OCI-LY1 (cell line): ENCODE data around the gene ARAP1.

Source experiments
- H2AFZ ChIP-seq: fragments of 200-600 bp; sonication (generic), shearing (Covaris generic); 2 replicates; pipeline ENCODE4 v1.6.0; 2014; ENCODE audit warnings: antibody characterized with exemption, mild to moderate bottlenecking, low read length
- H3F3A ChIP-seq: fragments of 200-600 bp; sonication (generic), shearing (Covaris generic); 2 replicates; pipeline ENCODE4 v1.6.0; 2014; ENCODE audit warnings: mild to moderate bottlenecking, antibody characterized with exemption, low read length, moderate library complexity; ENCODE audit not compliant: insufficient read depth
- H3K27ac ChIP-seq: fragments of 200-600 bp; sonication (generic); 2 replicates; pipeline ENCODE4 v1.5.1; 2014; ENCODE audit warnings: low read length, mixed run types, mild to moderate bottlenecking, low read depth; ENCODE audit not compliant: poor library complexity, severe bottlenecking
- H3K27me3 ChIP-seq: fragments of 200-600 bp; sonication (generic); 2 replicates; pipeline ENCODE4 v1.6.0; 2014; ENCODE audit warnings: antibody characterized with exemption, mild to moderate bottlenecking, low read length, moderate library complexity; ENCODE audit not compliant: insufficient read depth
- H3K36me3 ChIP-seq: fragments of 200-600 bp; sonication (generic); 2 replicates; pipeline ENCODE4 v1.6.1; 2014; ENCODE audit warnings: mild to moderate bottlenecking, antibody characterized with exemption, low read length, moderate library complexity, mixed read lengths; ENCODE audit not compliant: insufficient read depth
- H3K4me1 ChIP-seq: fragments of 200-600 bp; sonication (generic); 2 replicates; pipeline ENCODE4 v1.5.1; 2014; ENCODE audit warnings: mild to moderate bottlenecking, low read length, moderate library complexity; ENCODE audit not compliant: insufficient read depth, severe bottlenecking
- H3K4me2 ChIP-seq: fragments of 200-600 bp; sonication (generic), shearing (Covaris generic); 2 replicates; pipeline ENCODE4 v1.6.1; 2014; ENCODE audit warnings: low read length
- H3K4me3 ChIP-seq: fragments of 200-600 bp; sonication (generic); 2 replicates; pipeline ENCODE4 v1.5.1; 2014; ENCODE audit warnings: low read length, low read depth, mild to moderate bottlenecking, mixed read lengths; ENCODE audit not compliant: poor library complexity, severe bottlenecking
- H3K79me2 ChIP-seq: fragments of 200-600 bp; shearing (Covaris generic); 2 replicates; pipeline ENCODE4 v1.6.1; 2016; ENCODE audit warnings: mixed run types, low read length, mixed read lengths; ENCODE audit not compliant: insufficient read depth
- H3K9ac ChIP-seq: fragments of 200-600 bp; sonication (generic), shearing (Covaris generic); 2 replicates; pipeline ENCODE4 v1.6.1; 2014; ENCODE audit warnings: mild to moderate bottlenecking, low read length, mixed read lengths
- H3K9me2 ChIP-seq: fragments of 200-600 bp; sonication (generic), shearing (Covaris generic); 2 replicates; pipeline ENCODE4 v1.6.1; 2014; ENCODE audit warnings: low read depth, mild to moderate bottlenecking, low read length, mixed read lengths
- H3K9me3 ChIP-seq: fragments of 200-600 bp; shearing (Covaris generic); 2 replicates; pipeline ENCODE4 v1.6.1; 2014; ENCODE audit warnings: low read length, mixed read lengths
- H4K20me1 ChIP-seq: fragments of 200-600 bp; sonication (generic), shearing (Covaris generic); 2 replicates; pipeline ENCODE4 v1.6.0; 2016; ENCODE audit warnings: mild to moderate bottlenecking, low read length; ENCODE audit not compliant: insufficient read depth
- CTCF ChIP-seq: fragments of 200-600 bp; sonication (generic), shearing (Covaris generic); IDR thresholded peaks from 2 replicates; pipeline ENCODE4 v1.5.1; 2017; ENCODE audit warnings: mild to moderate bottlenecking, antibody characterized with exemption, low read length, moderate library complexity, mixed read lengths
- EZH2 ChIP-seq: fragments of 200-600 bp; sonication (generic), shearing (Covaris generic); IDR thresholded peaks from 2 replicates; pipeline ENCODE4 v1.8.0; 2017; ENCODE audit warnings: borderline replicate concordance, mixed run types, mild to moderate bottlenecking, antibody characterized with exemption, low read length, moderate library complexity, mixed read lengths

ARAP1 gene

GRCh38 chr11:72752088-72752914, at the start of gene ARAP1:
Gene ARAP1 (minus strand): TSS chr11:72752408. CDS start chr11:72727128, 25,280 bp downstream.
- peak within 1 kb of the TSS; percentile 84 for H3K9ac ChIP-seq
- TF ChIP-seq CTCF (no peak), EZH2 (no peak)
- H4K20me1 ChIP-seq = no peaks in the 10 kb centered on the region
- H3F3A ChIP-seq = no peaks in the 10 kb centered on the region
- H3K4me3 ChIP-seq = peak within 1 kb of the TSS; percentile 84
- H3K79me2 ChIP-seq = no peaks in the 10 kb centered on the region
- no peaks in the 10 kb centered on the region for H3K36me3 ChIP-seq
- H3K4me2 ChIP-seq = peak within 1 kb of the TSS; percentile 73
- H3K27me3 ChIP-seq = no peaks in the 10 kb centered on the region; the same call in 1 of the 2 replicates
- H3K4me1 ChIP-seq = peaks cover 20% of the 10 kb centered on the region
- no peaks in the 10 kb centered on the region for H3K9me2 ChIP-seq
- H2AFZ ChIP-seq = no peak within 1 kb of the TSS
- peak within 1 kb of the TSS; percentile 34 for H3K27ac ChIP-seq
- H3K9me3 ChIP-seq = no peaks in the 10 kb centered on the region

GRCh38 chr11:72799441-72799840, 47.2 kb upstream of the ARAP1 start:
- no peaks in the 10 kb centered on the region for H3F3A ChIP-seq

DNA sequence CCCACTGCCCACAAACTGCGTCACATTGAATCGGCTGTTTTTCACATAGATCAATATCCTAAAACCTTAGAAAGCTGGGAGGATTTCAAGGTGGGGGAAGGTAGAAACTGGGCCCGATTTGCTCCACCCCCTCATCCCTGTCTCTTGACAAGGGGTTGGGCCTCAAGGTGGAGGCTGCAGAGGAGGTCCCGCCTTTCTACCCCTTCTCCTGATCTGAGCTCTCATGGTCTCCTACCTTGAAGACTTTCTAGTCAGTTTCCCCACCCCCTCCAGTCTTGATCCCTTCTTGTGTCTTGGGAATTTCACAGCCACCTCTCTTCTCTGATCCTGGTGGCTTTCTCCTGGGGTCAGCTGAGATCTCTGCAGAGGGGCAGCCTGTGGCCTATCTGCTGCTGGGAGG, 46.2 kb upstream of the ARAP1 start:
- Histone ChIP-seq H2AFZ (no peak overlapping the region), H3K9ac (no peak overlapping the region)

More at GRCh38 chr11:72799441-72799840, 47.2 kb upstream of the ARAP1 start:
- H3K4me2 ChIP-seq = no peak overlapping the region
- H2AFZ ChIP-seq = no peak overlapping the region
- H4K20me1 ChIP-seq = no peaks in the 10 kb centered on the region
- no peak overlapping the region for H3K27ac ChIP-seq
- peaks cover 25% of the 10 kb centered on the region for H3K4me1 ChIP-seq
- TF ChIP-seq EZH2 (no peak), CTCF (no peak)
- no peak overlapping the region for H3K4me3 ChIP-seq
- H3K9ac ChIP-seq = no peak overlapping the region
- H3K27me3 ChIP-seq = no peaks in the 10 kb centered on the region
- no peaks in the 10 kb centered on the region for H3K79me2 ChIP-seq
- no peaks in the 10 kb centered on the region for H3K36me3 ChIP-seq
- no peaks in the 10 kb centered on the region for H3K9me2 ChIP-seq
- no peaks in the 10 kb centered on the region for H3K9me3 ChIP-seq

More for the DNA sequence above, 46.2 kb upstream of the ARAP1 start:
- no peaks in the 10 kb centered on the region for H3K9me2 ChIP-seq
- no peak for TF ChIP-seq EZH2
- no peak for TF ChIP-seq CTCF
- no peaks in the 10 kb centered on the region for H3K79me2 ChIP-seq
- no peak overlapping the region for H3K4me3 ChIP-seq
- H3F3A ChIP-seq = no peaks in the 10 kb centered on the region
- H3K4me1 ChIP-seq = peaks cover 31% of the 10 kb centered on the region
- no peaks in the 10 kb centered on the region for H3K36me3 ChIP-seq
- no peaks in the 10 kb centered on the region for H4K20me1 ChIP-seq
- no peaks in the 10 kb centered on the region for H3K27me3 ChIP-seq
- H3K4me2 ChIP-seq = no peak overlapping the region
- H3K27ac ChIP-seq = no peak overlapping the region
- no peaks in the 10 kb centered on the region for H3K9me3 ChIP-seq
